A204.1 (cell line): ENCODE measurements around the gene PALM2AKAP2.
"Not testable (repeated sequence)": the region's sequence is repeated elsewhere in the genome, so short reads cannot be mapped to it uniquely, and the experiment has no call there.

Source experiments
- FAIRE-seq: peaks from 2 replicates; lab custom pipeline; 2012; peaks lifted over from hg19 to GRCh38; lab: Jason Lieb, UNC

Gene PALM2AKAP2

DNA sequence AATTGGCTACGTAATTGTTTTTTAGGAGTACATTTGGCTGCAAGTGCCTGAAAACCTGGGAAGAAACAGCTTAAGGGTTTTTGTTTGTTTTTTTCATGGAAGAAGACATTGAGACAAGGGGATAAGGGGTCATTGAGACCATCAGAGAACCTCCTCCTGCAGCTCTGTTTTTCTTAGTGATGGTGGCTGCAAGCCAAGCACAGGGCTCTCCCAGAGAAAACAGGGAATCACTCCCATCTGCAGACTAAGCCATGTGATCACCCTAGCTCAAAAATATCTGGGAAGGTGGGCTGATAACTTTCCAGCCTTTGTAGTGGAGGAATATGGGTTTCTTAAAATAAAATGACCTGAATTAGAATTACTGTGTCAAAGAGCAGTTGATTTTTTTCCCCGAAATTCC lies 25.1 kb downstream of the PALM2AKAP2 start:
- no peak for FAIRE-seq

DNA sequence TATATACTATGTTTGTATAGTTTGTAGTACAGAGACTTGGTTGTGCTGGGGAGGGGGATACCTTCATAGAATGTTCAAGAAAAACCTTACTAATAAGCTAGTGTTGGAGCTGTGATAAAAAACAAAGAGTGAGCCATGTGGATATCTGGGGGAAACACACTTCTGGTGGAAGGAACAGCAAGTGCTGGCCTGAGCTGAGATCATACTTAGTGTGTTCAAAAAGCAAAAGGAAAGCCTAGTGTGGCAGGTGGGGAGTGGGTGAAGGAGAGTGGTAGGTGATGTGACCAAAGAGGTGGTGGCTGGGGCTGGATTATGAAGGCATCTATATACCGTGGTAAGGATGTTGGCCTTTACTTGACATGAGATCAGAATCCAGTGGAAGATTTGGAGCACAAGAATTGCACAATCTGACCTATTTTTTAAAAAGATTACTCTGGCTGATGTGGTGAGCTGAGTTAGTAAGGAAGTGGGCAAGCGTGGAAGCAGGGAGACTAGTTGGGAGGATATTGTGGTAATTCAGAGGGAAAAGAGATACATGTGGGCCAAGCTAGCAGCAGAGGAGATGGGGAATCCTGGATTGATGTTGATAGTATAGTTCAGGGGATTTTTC lies 26.6 kb downstream of the PALM2AKAP2 start:
- no peak for FAIRE-seq

DNA sequence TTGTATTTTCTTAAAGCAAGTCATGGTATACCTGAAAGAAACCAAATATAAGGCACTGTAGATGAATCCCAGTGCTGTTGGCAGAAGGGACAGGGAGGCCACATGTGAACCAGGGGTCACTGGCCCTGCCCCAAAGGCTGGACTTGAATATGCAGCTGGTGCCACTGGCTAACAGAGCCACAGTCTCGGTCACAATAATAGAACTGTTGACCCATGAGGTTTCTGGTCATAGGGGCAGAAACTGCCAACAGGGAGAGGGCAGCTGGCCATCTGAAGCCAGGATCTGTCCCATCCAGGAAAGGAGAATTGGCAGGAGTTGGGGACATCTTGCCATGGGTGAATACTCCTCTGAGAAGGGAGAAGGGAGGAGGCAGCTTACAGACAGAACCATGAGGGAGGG lies 31.9 kb downstream of the PALM2AKAP2 start:
- no peak for FAIRE-seq

DNA sequence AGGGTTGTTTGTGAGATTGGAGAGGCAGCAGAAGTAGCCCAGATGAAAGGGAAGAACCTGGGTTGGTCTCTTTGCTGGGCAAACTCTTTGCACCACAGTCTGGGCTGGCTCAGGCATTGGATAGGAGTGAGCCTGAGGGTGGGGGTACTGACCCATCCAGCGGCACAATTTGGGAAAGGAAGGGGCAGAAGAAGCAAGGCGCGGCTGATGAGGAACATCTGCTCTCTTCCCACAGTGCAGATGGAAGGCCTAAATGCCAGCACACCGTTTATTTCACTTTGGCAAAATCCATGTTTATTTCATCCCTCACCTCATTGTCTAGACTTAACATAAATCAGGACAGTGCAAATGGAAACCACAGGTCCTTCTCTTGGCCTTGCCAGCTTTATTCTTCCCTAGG lies 32.3 kb downstream of the PALM2AKAP2 start:
- FAIRE-seq = no peak

DNA sequence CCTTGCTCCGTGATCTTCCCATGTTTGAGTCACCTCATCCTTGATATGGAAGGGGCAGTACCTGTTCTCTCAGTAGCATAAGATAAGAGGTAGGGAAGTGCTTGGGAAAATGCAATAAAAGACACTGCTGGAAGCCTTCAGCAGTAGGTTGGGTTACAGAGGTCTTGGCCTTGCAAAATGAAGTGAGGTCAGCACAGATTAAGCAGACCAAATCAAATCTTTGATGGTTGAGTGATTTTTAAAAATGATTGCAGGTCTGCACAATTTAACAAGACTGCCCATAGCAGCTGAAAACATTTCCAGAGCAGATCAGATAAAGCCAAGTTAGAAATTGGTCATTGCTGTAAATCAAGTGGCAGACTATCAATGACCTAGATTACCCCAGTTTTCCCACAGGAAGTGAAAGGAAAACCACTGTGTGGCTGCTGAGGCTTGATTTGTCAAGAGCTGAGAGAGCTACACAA lies 32.9 kb downstream of the PALM2AKAP2 start:
- FAIRE-seq = no peak

DNA sequence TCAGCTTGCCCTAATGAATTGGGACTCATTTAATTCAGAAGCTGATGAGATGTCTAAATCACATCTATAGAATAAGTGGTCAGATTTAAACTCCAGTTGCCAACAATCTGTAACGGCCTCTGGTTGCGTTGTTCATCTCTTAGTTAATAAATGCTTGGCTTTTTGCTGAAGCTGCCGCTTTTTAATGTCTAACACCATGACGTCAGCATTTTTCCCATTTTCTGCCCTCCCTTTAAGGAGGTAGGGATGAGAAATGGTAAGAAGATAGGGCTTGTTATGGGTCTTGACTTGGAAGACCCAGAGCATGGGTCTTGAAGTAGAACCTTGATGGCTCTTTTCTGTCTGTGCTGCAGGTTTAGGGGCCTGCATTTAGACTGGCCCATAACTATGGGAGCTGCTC lies 33.3 kb downstream of the PALM2AKAP2 start:
- FAIRE-seq = no peak

DNA sequence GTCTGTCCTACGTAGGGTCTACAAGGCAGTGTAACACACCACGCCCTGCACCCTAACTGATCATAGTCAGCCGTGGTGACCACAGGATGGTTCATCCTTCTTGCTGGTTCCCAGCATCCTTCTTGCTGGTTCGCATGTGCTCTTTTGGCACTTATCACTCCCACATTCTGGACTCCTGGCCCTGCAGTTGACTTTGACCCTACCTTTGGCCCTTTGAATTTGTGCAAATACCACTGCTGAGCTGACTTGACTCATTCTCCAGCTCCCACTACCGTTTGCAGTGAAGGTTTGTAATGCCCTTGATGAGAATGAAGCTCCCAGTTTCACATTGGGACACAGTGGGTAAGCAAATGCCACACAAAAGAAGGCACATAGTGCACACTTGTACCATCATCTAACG lies 33.8 kb downstream of the PALM2AKAP2 start:
- FAIRE-seq = no peak

DNA sequence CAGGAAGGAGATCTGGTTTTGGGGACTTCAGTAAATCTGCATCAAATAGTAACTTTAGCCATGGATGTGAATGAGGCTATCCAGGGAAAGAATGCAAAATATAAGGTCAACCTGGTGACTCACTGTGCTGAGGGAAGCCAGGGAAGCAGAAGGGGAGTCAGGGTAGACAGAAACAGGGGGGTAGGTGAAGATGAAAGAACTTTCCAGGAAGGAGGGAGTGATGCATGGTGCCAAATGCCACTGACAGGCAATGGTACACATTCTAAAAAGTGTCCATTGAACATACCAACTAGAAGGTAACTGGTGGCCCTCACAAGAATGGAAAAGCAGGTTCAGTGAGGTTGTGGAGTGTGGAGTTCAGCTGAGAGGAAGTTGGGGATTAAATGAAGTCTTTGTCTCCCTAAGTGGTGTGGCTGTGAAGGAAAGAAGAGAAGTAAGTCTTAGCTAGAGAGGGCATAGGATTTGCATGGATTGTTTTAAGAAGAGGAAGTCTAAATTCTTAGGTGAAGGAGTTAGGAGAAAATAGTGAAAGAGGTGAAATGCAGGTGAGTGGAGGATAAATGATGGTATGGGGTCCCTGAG lies 35.5 kb downstream of the PALM2AKAP2 start:
- FAIRE-seq = no peak

DNA sequence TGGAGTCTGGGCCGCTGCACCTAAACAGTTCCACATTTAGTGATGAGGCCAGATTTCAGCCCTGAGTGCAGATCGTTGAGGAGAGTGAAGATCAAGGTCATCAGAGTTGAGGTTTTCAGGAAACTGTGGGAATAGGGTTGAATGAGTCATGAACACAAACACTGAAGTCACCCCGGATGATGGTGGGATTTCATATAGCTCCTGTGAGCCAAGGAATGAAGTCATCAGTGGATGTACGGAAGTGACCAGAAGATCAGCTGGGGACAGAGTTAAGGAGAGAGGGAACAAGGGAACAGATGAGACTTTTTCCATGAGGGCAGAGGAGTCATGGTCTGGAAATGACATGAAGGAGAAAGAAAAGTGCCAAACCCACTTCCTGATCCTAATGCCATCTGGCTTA lies 36.5 kb downstream of the PALM2AKAP2 start:
- FAIRE-seq = no peak

DNA sequence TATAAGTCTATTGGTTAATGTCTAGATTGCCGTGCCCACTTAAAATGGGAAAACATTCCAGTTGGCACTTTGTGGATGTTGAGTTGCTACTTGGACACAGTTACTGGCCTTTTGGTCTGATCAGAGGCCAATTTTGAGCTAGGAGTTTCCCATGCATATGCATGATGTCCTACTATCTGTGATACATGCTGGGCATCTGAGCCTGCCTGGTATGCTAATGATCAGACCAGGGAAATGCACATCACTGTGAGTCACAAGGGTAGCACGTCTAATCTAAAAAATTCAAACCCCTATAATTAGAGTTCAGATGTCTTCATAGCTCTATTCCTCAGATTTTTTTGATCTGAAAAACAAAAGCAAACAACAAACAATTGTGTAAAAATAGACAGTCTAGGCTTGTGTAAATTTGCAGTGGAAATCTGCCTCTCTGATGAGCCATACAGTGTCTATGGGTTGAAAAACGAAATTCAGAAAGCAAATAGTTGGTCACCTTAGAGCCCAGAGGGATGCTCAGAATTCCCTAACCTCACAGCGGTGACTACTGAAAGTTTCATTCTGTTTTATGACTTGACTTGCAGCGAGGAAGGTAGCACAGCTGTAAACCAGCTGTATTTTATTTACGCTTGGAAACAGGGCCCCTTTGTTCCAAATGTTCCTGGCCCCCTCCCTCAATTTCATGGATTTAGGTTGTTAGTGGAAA lies 37.3 kb downstream of the PALM2AKAP2 start:
- FAIRE-seq = no peak

DNA sequence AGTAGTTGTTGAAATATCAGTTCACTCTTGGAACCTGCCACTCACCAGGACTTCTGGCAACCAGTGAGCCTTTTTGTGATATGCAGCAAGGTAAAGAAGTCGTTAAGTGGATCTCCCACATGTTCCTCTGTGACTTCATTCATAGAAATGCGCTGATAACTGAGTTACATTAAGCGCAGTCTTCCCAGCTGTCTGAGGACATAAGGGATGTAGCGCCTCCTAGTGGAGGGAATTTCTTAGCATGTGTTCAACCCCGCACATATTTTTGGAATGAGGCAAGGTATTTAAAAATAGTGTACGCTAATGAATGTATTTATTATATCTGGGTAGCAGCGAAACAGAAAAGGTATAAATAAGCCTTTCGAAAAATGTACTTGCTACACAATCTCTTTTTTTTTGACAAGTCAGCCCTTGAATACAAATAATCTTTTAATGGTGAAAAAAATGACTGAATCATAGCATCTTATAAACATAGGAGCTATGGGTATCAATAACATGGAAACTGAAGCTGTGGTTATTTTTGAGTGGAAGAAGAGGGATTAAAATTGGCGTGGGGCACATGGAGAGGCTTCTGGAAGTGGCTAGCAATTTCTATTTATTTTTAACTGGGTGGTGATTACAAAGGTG lies 38.0 kb downstream of the PALM2AKAP2 start:
- no peak for FAIRE-seq

DNA sequence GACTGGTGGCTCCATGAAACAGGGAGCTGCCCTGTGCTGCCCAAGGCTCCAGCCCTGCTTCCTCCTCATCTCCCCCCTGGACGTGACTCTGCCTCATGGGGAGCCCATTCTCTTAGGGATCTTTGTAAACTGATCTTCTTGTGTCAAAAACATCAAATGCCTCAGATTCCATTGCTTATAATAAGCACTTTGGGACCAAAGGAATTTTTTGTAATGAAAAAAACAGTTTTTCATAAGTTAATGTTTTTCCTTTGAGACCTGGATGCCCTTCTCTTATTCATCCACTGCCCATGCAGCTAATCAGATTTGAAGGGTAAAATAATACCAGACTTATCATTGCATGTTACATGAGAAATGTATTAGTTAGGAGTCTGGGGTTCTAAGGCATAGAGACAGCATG lies 41.7 kb downstream of the PALM2AKAP2 start:
- FAIRE-seq = no peak

DNA sequence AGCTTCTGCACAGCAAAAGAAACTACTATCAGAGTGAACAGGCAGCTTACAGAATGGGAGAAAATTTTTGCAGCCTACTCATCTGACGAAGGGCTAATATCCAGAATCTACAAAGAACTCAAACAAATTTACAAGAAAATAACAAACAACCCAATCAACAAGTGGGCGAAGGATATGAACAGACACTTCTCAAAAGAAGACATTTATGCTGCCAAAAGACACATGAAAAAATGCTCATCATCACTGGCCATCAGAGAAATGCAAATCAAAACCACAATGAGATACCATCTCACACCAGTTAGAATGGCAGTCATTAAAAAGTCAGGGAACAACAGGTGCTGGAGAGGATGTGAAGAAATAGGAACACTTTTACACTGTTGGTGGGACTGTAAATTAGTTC lies 45.4 kb downstream of the PALM2AKAP2 start:
- FAIRE-seq = not testable (repeated sequence)

DNA sequence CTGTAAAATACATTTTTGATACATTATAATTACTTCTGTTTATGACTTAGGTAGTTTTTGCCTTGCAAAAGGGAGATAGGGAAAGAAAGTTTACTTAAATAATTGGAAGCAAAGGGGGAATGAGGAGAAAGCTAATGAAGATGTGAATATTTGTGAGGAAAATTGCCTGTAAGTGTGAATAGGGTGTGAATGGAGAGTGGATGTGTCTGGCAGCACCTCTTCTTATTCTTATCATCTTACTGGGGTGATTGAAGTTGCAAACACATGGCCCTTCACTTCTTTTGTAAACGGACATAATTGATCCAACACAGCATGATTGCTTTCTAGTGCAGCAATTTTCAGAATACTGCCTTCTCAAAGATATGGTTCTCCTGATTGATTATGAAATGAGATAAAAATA lies 46.6 kb downstream of the PALM2AKAP2 start:
- no peak for FAIRE-seq

DNA sequence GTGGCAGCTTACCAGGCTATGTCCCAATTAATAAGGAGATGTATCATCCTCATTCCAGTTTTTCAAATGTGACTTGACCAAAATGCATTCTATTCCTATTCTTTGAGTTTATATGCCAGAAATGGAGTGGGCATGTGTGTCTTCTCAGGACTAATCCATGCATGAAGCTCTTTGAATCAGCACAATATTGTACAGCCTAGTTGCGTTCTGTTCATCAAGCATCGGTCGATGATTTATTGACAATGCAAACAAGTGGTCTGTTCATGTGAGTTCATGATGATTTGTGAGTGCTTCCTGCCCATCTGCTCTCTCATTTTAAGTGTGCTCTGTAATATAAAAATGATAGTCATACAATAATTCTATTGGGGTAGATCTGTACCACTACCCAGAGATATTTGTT lies 48.3 kb downstream of the PALM2AKAP2 start:
- no peak for FAIRE-seq
